SH-SY5Y (cell line): Measurements from ENCODE around the gene ADAMTS20.

ENCODE experiments used
- GATA2 ChIP-seq: IDR thresholded peaks from 2 replicates; pipeline ENCODE4 v1.6.1; 2011; ENCODE audit warnings: mild to moderate bottlenecking, low read depth, low read length
- GATA3 ChIP-seq: IDR thresholded peaks from 2 replicates; pipeline ENCODE4 v1.6.1; 2011; ENCODE audit warnings: low read depth, mild to moderate bottlenecking, low read length, moderate library complexity

ADAMTS20 gene

GRCh38 chr12:43434614-43435013, 117.4 kb downstream of the ADAMTS20 start:
- TF ChIP-seq GATA2 (no peak), GATA3 (no peak)

GRCh38 chr12:43428088-43428600, 123.9 kb downstream of the ADAMTS20 start:
- TF ChIP-seq GATA3 (no peak), GATA2 (no peak)

GRCh38 chr12:43425361-43425760, 126.6 kb downstream of the ADAMTS20 start:
- TF ChIP-seq GATA2 (no peak), GATA3 (no peak)

- TF ChIP-seq GATA2, result no peak
- no peak for TF ChIP-seq GATA3
These were observed 135.0 kb downstream of the ADAMTS20 start for GRCh38 chr12:43416981-43417380.

- TF ChIP-seq GATA3 (no peak), GATA2 (no peak)
These were observed 144.0 kb downstream of the ADAMTS20 start for GRCh38 chr12:43407816-43408645.

GRCh38 chr12:43406801-43407200, 145.2 kb downstream of the ADAMTS20 start:
- no peak for TF ChIP-seq GATA2
- no peak for TF ChIP-seq GATA3

GRCh38 chr12:43402436-43402835, 149.6 kb downstream of the ADAMTS20 start:
- TF ChIP-seq GATA2, result no peak
- no peak for TF ChIP-seq GATA3

GRCh38 chr12:43401096-43401495, 150.9 kb downstream of the ADAMTS20 start:
- TF ChIP-seq GATA3 (no peak), GATA2 (no peak)

GRCh38 chr12:43396671-43397070, 155.3 kb downstream of the ADAMTS20 start:
- TF ChIP-seq GATA3 (no peak), GATA2 (no peak)

- TF ChIP-seq GATA2 (no peak), GATA3 (no peak)
These were observed 159.9 kb downstream of the ADAMTS20 start for GRCh38 chr12:43392116-43392515.

- no peak for TF ChIP-seq GATA3
- TF ChIP-seq GATA2, result no peak
These were observed 170.1 kb downstream of the ADAMTS20 start for GRCh38 chr12:43381879-43382278.

GRCh38 chr12:43378448-43378847, 173.6 kb downstream of the ADAMTS20 start:
- no peak for TF ChIP-seq GATA3
- no peak for TF ChIP-seq GATA2

GRCh38 chr12:43370263-43370662, 181.7 kb downstream of the ADAMTS20 start:
- TF ChIP-seq GATA2 (no peak), GATA3 (no peak)

- TF ChIP-seq GATA3 (no peak), GATA2 (no peak)
These were observed 188.9 kb downstream of the ADAMTS20 start for GRCh38 chr12:43362910-43363694.

- no peak for TF ChIP-seq GATA3
- TF ChIP-seq GATA2, result no peak
These were observed 190.8 kb downstream of the ADAMTS20 start for GRCh38 chr12:43361031-43361710.
